Stimulated activated CD8-positive, alpha-beta memory T cell treated with anti-CD3 and anti-CD28 coated beads, Interleukin-15, amount 100 ng/mL, for 48 hours (primary cell): ENCODE data around the gene GAB4.

Experiments used
- DNase-seq, 2 donors: peaks; one replicate each; pipeline ENCODE4 v3.0.0-alpha.2; 2020; ENCODE audit warnings: low read depth in 2 of 2

The GAB4 gene

DNA sequence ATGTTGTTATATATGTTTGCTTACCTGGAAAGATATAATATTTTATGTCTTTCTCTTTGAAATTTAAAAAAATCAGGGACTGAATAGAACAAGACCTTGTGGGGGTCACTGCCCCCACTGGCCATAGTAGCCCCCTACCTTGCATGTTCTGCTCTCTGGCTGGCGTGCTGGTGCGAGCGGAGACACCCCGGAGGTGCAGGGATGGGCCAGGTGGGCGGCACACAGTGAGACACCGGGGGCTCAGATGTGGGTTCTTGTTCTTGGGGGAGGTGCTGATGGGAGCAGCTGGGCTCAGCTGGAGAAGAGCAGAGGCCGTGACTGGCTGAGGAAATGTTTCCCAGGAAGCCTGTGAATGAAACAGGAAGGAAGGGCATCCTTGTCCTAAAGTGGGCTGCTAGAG, 20.2 kb downstream of the GAB4 start:
- no peak for DNase-seq

- DNase-seq, result no peak
Observed at GRCh38 chr22:16975155-16975885, 32.7 kb downstream of the GAB4 start.

GRCh38 chr22:16974298-16975084, 33.5 kb downstream of the GAB4 start:
- no peak for DNase-seq

DNA sequence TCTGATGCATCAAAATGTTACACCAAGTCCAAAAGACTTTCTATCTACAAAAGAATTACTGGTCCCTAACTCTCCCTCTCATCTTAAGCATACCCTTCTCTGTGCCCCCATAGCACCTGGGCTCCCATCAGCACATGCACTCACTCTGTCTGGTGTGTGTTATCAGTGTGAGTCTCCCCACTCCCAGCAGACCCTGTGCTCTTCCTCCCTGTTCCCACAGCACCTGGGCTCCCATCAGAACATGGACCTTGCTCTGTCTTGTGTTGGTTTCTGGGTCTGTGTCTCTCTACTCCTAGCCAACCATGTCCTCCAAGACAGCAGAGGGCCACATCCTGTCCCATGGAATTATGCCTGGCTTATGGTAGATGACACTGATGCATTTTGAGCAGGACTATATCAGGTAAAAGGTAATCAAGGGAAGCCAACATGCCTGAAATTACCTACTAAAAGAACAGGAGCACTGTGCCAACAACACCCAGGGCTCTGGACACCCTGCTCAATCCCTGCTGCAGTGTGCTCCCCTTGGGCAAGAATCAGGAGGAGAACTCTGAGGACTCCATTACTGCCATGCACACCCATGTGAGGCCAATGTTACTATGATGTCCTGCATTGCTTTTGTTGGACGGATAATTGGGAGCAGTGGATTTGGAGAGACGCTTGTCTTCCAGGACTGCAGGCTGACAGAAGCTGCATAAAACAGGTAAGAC, 34.3 kb downstream of the GAB4 start:
- DNase-seq, result no peak

- no peak for DNase-seq
Observed at GRCh38 chr22:16972311-16972710, 35.7 kb downstream of the GAB4 start.

- DNase-seq, result no peak
Observed at GRCh38 chr22:16970446-16970845, 37.6 kb downstream of the GAB4 start.

- DNase-seq, result no peak
Observed at GRCh38 chr22:16969508-16970327, 38.3 kb downstream of the GAB4 start.

GRCh38 chr22:16968218-16968595, 39.8 kb downstream of the GAB4 start:
- DNase-seq, result no peak

DNA sequence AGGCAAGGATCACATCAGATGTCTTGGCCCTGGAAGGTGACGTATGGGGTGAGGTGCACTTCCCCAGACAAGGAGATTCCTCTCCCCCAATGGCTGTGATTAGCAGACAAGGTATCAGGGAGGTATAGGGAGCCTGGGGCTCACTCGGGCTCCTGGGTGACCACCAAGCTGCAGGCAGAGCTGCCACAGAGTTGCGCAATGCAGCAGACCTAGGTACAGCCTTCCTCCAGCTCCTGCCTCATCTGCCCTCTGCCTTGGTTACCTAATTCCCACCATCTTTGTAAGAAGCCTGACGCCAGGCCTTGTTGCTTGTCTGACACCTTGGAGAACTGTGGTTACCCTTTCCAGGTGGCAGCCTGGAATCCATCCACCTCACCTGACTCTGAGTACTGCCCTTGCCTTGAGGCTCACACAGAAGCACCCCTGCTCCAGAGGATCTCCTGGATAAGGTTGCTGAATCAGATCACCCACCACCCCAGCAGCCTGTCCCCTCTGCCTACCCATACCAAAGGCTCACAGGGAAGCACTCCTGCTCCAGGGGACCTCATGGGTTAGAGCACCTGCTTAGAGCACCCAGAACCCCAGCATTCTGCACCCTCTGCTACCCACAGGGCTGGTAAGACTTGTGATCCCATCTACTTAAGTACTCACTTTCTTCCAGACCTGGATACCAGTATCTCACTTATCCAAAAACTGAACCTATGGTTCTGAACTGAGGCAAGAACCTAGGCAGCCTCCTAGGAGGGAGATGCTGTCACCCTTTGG, 40.4 kb downstream of the GAB4 start:
- DNase-seq, result no peak

- no peak for DNase-seq
Observed at GRCh38 chr22:16966251-16966650, 41.8 kb downstream of the GAB4 start.

DNA sequence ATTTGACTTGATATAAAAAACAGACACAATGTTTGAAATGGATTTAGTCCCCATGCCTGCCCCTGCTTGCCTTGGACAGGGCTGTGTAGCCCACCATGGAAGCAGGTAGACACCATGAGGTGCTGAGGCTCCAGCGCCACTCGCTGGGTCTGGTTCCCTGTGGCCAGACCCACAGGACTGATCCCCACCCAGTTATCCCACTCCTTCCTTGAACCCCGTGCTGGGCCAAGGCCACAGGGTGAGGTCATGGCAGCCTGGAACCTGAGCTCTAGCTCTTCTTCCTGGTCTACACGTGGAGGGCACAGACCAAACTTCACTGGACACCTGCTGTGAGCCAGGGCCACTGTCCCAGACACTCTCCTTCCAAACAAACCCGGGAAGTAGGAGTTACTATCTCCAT, 42.5 kb downstream of the GAB4 start:
- DNase-seq, result no peak

- DNase-seq, result no peak
Observed at GRCh38 chr22:16965083-16965482, 42.9 kb downstream of the GAB4 start.

- no peak for DNase-seq
Observed at GRCh38 chr22:16964366-16964765, 43.7 kb downstream of the GAB4 start.

GRCh38 chr22:16963189-16963945, 44.7 kb downstream of the GAB4 start:
- DNase-seq, result no peak

DNA sequence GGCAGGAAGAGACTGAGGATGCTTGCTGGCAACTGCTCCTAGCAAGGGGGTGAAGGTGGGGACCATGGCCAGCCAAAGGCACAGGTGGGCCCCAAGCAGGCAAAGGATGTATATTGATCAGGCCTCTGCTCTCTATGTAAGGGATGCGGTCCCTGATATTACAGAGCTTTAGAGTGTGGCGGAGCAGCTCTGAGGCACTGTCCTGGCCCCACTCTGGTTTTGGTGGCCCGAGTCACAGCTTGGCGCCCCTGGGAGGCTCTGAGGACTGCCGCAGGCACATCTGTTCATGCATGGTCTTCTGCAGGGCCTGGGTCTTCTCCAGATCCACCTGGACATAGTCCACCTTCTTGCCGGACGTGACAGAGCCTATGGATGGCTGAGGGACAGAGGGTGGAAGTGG, 45.5 kb downstream of the GAB4 start:
- DNase-seq, result no peak

DNA sequence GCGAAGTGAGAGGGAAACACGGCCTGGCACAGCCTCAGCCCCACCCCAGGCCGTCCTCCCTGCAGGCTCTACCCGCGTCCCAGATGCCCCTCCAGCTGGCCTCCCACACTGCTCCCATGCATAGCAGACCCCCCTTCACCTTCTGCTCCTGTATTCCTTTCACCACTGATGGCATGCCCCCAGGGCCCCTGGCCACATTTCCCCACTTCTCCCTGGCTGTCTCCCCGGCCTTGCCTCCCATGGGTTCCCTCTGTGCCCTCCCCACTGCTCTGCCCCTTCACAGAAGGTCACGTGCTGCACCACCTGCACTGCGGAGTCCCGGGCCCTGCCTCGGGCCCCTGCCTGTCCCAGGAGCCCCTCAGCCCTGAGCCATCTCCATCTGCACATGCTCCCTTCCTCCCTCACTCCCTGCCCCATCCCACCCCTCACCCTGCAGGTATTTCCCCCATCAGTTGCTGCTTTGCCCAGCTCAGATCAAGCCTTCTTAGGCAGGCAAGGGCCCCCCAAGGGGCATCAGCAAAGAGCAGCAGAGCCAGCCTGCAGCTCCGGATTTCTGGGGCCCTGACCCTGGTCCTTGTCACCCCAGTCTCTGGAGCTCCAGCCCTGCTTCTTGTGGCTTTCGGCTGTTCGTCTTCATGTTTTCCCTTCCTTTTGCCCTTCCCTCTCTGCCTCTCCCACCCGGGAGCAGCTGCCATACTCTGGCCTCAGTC, 46.4 kb downstream of the GAB4 start:
- no peak for DNase-seq

DNA sequence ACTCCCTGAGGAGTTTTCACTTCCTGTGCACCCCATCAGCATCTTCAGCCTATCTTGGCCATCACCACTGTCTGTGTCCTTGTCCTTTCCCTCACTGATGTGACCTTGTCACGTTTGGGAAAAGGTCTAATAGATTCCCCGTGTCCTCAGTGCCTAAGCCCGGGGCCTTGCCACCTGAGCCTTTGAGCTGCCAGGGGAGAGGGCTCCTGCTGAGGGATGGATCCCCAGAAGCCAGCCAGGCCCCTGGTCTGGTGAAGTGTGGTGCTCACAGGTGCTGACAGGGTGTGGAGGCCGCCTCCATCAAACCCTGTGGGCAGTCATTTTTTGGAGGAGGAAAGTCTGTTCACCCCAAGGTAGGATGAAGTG, 47.2 kb downstream of the GAB4 start:
- no peak for DNase-seq

GRCh38 chr22:16960220-16960883, 47.7 kb downstream of the GAB4 start:
- no peak for DNase-seq

- DNase-seq, result no peak
Observed at GRCh38 chr22:16959345-16959930, 48.6 kb downstream of the GAB4 start.
